Activated CD8-positive, alpha-beta memory T cell treated with anti-CD3 and anti-CD28 coated beads, Interleukin-2, amount 50 U/mL, for 24 hours (primary cell): ENCODE measurements around the gene RAF1.
"Not testable (repeated sequence)": the region's sequence is repeated elsewhere in the genome, so short reads cannot be mapped to it uniquely, and the experiment has no call there.

ENCODE experiments used
- DNase-seq: peaks from one replicate; pipeline ENCODE4 v3.0.0-alpha.2; 2020; ENCODE audit errors: extremely low read depth

RAF1 gene

GRCh38 chr3:12559520-12559919, 104.4 kb downstream of the RAF1 start:
- no peak for DNase-seq

DNA sequence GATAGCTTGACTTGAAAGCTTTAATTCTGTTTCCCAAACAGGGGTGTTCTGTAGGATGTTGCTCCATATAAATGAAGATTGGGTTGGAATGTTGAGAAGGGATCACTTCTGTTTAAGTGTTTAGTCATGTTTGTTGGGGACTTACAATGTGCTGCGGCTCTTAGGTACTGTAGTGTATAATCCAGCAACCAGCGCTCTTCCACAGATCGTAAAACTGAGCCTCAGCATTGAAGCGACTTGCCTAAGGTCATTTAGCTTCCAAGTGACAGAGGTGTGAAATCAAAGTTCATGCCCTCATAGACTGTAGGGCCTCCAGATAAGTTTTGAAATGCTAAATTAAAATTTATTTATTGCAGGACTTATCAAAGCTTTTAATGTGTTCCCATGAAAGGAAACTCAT, 105.2 kb downstream of the RAF1 start:
- no peak for DNase-seq

DNA sequence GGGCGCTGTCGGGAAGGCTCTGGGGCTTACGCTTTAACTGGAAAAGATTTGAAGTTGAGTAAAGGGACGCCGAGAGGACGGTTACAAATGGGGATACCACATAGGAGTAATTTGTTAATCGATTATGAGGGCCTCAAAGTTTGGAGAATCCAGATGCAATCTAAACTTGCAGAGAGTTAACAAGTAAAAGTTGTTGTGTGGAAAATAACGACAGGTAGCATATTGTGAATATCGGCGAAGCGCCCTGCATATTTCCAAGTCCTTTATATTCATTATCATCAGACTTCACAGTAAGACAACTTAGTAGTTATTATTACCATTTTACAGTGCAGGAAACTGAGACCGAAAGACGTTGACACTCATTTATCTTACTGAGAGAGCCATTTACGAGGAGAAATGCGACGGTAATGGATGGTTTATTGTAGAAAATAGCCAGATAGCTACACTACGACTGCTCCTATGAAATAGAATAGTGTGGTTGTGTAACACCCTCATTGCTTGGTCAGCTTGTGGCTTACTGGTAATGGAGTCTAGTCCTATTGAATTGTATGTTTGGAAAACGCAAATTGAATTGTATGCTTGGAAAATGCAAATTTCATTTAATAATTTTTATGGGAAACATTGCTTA, 106.3 kb downstream of the RAF1 start:
- DNase-seq: no peak

DNA sequence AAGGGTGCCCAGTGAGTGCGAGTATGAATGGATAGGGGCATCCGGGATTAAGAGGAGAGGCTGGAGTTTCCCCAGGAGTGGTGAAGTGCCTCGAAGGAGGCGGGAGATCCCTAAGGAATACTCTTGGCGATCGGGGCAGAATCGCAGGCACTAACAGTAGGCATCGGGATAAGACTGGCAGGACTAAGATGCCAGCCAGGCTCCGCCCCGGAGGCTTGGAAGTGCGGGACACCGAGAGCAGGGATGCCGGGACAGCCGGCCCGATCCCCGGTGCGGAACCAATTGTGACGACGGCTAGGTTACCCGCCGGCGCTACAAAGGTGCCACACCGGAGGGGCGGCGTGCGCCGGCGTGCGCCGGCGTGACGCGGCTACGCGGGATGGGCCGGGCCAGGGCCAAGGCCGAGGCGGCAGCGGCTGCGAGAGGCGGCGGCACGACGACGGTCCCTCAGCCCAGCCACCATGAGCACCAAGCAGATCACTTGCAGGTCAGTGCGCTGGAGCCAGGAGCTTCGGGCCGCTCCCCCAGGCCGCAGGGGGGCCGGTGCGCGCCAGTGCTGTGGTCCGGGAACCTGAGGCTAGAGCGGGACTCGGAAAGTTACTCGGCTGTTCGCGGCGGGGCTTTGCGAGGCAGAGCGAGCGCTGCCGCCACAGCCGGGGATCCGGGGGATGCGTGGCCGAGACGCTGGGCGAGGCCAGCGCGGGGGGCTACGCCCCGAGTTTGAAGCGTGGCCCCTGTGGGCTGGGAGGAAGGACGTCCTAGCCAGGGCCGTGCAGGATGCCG, 107.0 kb downstream of the RAF1 start, which contains the start of gene MKRN2:
Gene MKRN2, plus strand, starts transcription at position 398 of the 783 bp plus-strand sequence. Its CDS starts 64 bp downstream, at position 462.
- peak; percentile 54 for DNase-seq

- no peak for DNase-seq
Measured at GRCh38 chr3:12556314-12556689, 107.6 kb downstream of the RAF1 start.

DNA sequence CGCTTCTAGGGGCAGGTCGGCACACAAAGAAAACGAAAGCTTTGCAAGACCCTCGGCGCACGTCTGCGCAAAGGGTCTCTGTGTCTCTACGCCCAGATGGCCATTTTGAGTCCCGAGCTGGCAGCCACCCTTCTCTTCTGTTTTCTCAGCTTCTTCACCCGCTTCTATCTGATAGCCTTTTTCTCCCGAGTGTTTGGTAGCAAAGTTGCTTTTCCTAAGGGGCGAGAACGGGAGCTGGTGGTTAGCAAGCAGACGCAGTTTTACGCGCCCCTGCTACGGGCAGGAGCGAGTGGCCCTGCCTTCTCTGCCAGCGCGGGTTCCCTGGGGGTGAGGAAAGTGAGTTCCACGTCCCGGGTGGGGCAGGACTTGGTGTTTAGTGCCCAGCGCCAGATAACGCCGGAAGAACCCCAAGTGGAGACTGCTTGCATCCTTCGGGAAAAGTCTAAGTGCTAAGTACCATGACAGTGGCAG, 110.0 kb downstream of the RAF1 start:
- no peak for DNase-seq

DNA sequence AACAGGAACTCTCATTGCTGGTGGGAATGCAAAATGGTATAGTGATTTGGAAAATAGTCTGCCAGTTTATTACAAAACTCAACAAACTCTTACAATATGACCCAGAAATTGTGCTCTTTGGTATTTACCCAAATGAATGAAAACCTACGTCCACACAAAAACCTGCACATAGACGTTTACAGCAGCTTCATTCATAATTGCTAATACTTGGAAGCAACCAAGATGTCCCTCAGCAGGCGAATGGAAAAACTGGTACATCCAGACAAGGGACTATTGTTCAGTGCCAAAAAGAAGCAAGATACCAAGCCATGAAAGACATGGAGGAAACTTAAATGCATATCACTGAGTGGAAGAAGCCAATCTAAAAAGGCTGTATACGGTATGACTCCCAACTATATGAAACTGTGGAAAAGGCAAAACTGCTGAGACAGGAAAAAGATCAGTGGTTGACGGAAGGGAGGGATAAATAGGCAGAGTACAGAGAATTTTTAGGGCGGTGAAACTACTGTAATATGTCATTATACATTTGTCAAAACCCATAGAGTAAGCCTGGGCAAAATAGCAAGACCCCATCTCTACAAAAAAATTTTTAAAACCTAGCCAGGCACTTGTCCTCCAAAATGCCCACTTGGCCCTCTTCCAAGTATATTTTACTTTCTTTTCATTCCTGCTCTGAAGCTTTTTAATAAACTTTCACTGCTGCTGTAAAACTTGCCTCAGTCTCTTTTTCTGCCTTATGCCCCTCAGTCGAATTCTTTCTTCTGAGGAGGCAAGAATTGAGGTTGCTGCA, 113.8 kb downstream of the RAF1 start:
- DNase-seq: no peak

- no peak for DNase-seq
Measured at GRCh38 chr3:12545473-12545791, 118.5 kb downstream of the RAF1 start, which contains the start of gene MKRN2OS. MKRN2OS (minus strand) TSS chr3:12545499; CDS start chr3:12545464, 35 bp downstream.

DNA sequence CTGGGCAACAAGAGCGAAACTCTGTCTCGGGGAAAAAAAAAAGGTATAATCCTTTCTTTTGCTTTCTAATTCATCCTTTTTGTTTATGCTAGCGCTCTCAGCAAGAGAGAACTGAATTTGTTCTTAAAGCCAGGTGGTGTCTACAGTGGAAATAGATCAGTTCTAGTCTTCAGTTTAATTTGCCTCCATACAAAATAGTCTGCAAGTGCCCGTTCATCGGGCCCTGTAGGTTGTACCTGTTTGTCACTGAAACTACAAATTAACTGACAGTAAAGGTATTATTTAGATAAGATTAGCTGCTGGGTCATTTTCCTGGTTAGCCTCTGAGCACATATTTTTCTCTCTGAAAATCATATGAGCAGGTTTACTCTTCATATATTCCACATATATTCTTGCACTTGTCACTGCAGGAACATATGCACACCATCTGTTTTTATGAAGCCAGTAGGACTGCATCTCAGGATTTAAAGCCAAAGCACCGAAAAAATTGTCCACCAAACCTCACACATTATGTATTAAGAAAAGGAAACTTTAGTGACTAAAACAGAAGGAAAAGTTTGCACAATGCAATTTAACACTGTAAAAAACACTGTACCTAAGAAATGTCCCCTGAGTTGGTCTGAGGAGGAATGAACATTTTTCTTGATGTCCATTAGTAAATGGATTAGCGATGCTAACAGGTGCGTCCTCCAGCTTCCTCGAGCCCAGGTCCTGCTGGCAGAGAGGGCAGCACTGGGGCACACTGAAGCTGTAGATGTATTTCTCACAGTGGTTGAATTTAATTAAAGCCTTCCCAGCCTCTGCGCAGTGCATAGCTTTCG, 119.1 kb downstream of the RAF1 start:
- DNase-seq: no peak

DNA sequence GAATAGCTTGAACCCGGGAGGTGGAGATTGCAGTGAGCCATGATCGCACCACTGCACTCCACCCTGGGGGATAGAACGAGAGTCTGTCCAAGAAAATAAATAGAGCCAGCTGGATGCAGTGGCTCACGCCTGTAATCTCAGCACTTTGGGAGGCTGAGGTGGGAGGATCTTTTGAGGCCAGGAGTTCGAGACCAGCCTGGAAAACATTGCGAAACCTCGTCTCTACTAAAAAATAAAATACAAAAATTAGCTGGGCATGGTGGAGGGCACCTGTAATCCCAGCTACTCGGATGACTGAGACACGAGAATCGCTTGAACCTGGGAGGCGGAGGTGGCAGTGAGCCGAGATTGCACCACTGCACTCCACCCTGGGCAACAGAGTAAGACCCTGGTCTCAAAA, 120.4 kb downstream of the RAF1 start:
- not testable (repeated sequence) for DNase-seq

DNA sequence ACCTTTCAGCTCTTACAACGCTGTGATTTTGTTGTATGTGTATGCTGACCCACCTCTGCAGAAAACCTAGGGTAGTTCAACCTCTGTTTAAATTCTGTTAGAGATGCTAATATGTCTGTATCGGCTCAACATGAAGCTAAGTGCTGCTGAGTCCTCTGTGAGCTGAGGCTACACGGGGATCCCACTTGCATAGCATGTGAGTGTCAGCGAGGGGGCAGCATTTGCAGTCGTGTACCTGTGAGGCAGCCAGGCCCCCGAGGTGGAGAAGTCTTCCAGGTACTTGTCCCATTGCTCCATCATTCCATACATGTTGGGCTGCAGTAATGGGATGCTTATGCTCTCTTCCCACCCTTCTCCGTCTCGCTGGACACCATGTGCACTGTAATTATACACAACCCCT, 122.3 kb downstream of the RAF1 start:
- DNase-seq: no peak

GRCh38 chr3:12536423-12536822, 127.5 kb downstream of the RAF1 start:
- DNase-seq: no peak
